ENCODE results near the gene CLIP4.

DNA sequence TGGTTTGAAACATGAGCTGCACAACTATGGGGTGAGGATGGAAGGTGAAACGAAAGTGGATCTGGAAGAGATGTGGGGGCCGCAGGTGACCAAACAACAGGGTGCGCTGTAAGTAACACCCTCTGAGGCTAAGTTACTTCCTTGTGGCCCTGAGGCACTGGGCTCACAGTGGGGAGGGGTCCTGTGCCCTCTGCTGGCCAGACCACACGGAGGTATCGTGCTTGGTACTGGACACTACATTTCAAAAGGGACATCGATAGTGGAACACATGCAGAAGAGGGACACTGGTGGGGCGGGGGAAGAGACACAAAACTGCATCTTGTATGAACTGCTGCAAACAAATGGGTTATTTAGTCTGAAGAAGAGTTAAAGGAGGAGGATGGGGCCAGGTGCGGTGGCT is 110.6 kb downstream of the CLIP4 start:
- TF ChIP-seq POLR2A (IDR thresholded peaks at IDR 0.05) = no peak
- TF ChIP-seq, protein P1, sequence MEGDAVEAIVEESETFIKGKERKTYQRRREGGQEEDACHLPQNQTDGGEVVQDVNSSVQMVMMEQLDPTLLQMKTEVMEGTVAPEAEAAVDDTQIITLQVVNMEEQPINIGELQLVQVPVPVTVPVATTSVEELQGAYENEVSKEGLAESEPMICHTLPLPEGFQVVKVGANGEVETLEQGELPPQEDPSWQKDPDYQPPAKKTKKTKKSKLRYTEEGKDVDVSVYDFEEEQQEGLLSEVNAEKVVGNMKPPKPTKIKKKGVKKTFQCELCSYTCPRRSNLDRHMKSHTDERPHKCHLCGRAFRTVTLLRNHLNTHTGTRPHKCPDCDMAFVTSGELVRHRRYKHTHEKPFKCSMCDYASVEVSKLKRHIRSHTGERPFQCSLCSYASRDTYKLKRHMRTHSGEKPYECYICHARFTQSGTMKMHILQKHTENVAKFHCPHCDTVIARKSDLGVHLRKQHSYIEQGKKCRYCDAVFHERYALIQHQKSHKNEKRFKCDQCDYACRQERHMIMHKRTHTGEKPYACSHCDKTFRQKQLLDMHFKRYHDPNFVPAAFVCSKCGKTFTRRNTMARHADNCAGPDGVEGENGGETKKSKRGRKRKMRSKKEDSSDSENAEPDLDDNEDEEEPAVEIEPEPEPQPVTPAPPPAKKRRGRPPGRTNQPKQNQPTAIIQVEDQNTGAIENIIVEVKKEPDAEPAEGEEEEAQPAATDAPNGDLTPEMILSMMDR (IDR thresholded peaks at IDR 0.05 in 8 of 11, conservative IDR thresholded peaks at IDR 0.05 in 3 of 11) = no peak
